ENCODE measurements around the gene CACNA2D3.

Gene CACNA2D3

GRCh38 chr3:54345847-54346375, 223.6 kb downstream of the CACNA2D3 start:
- DNase-seq: no peak

GRCh38 chr3:54347060-54347459, 224.7 kb downstream of the CACNA2D3 start:
- no peak for DNase-seq

- no peak for DNase-seq
Observed at GRCh38 chr3:54347933-54348332, 225.6 kb downstream of the CACNA2D3 start.

GRCh38 chr3:54349231-54349652, 226.9 kb downstream of the CACNA2D3 start:
- DNase-seq: no peak

GRCh38 chr3:54349691-54350090, 227.3 kb downstream of the CACNA2D3 start:
- no peak for DNase-seq

GRCh38 chr3:54353546-54353945, 231.2 kb downstream of the CACNA2D3 start:
- DNase-seq: no peak

- no peak for DNase-seq
Observed at GRCh38 chr3:54353946-54354345, 231.6 kb downstream of the CACNA2D3 start.

- no peak for DNase-seq
Observed at GRCh38 chr3:54355800-54356199, 233.4 kb downstream of the CACNA2D3 start.

- DNase-seq: no peak
Observed at GRCh38 chr3:54356261-54357045, 234.1 kb downstream of the CACNA2D3 start.

GRCh38 chr3:54357301-54357700, 234.9 kb downstream of the CACNA2D3 start:
- no peak for DNase-seq

GRCh38 chr3:54358316-54358715, 236.0 kb downstream of the CACNA2D3 start:
- DNase-seq: no peak

- DNase-seq: no peak
Observed at GRCh38 chr3:54358969-54359694, 236.8 kb downstream of the CACNA2D3 start.

GRCh38 chr3:54360320-54360719, 238.0 kb downstream of the CACNA2D3 start:
- no peak for DNase-seq

- DNase-seq: no peak
Observed at GRCh38 chr3:54361746-54362283, 239.5 kb downstream of the CACNA2D3 start.

- no peak for DNase-seq
Observed at GRCh38 chr3:54366007-54366750, 243.8 kb downstream of the CACNA2D3 start.

GRCh38 chr3:54366839-54367238, 244.5 kb downstream of the CACNA2D3 start:
- no peak for DNase-seq

- DNase-seq: no peak
Observed at GRCh38 chr3:54372232-54372631, 249.9 kb downstream of the CACNA2D3 start.

GRCh38 chr3:54374214-54374852, 252.0 kb downstream of the CACNA2D3 start:
- no peak for DNase-seq

GRCh38 chr3:54376142-54376807, 253.9 kb downstream of the CACNA2D3 start:
- no peak for DNase-seq

- no peak for DNase-seq
Observed at GRCh38 chr3:54376939-54377578, 254.7 kb downstream of the CACNA2D3 start.

GRCh38 chr3:54378184-54378583, 255.8 kb downstream of the CACNA2D3 start:
- no peak for DNase-seq

Data from activated naive CD4-positive, alpha-beta T cell treated with anti-CD3 and anti-CD28 coated beads, Interleukin-2, amount 50 U/mL, for 16 hours (primary cell).